Trophoblast cell (in vitro differentiated cells and primary cell): Measurements from ENCODE around the gene AGER.

ENCODE experiments used
- DNase-seq, 2 donors: peaks; one replicate each; pipeline ENCODE4 v3.0.0-alpha.2; 2016
- H2AFZ ChIP-seq: 2 replicates; pipeline ENCODE4 v1.6.1; 2013; ENCODE audit warnings: low read length, moderate library complexity, mild to moderate bottlenecking; ENCODE audit not compliant: insufficient read depth, poor library complexity
- H2AK5ac ChIP-seq: 2 replicates; pipeline ENCODE4 v1.6.1; 2013; ENCODE audit warnings: mild to moderate bottlenecking, low read length
- H2BK120ac ChIP-seq: 2 replicates; pipeline ENCODE4 v1.6.1; 2013; ENCODE audit warnings: low read length, mild to moderate bottlenecking, moderate library complexity; ENCODE audit not compliant: insufficient read depth, poor library complexity
- H2BK12ac ChIP-seq: 2 replicates; pipeline ENCODE4 v1.6.1; 2013; ENCODE audit warnings: mild to moderate bottlenecking, low read length, moderate library complexity
- H2BK5ac ChIP-seq: 2 replicates; pipeline ENCODE4 v1.6.1; 2013; ENCODE audit warnings: low read length, low read depth, moderate library complexity, mild to moderate bottlenecking; ENCODE audit not compliant: poor library complexity
- H3K14ac ChIP-seq: 2 replicates; pipeline ENCODE4 v1.6.1; 2013; ENCODE audit warnings: mild to moderate bottlenecking, low read length
- H3K18ac ChIP-seq: 2 replicates; pipeline ENCODE4 v1.6.1; 2013; ENCODE audit warnings: mild to moderate bottlenecking, low read length
- H3K23ac ChIP-seq: 2 replicates; pipeline ENCODE4 v1.6.1; 2013; ENCODE audit warnings: low read length
- H3K27ac ChIP-seq: 2 replicates; pipeline ENCODE4 v1.5.1; 2013; ENCODE audit warnings: low read depth, mild to moderate bottlenecking, inconsistent platforms, low read length, moderate library complexity
- H3K27me3 ChIP-seq: 2 replicates; pipeline ENCODE4 v1.6.1; 2013; ENCODE audit warnings: inconsistent platforms, mild to moderate bottlenecking, low read length, moderate library complexity; ENCODE audit not compliant: insufficient read depth
- H3K36me3 ChIP-seq, 2 experiments: 1 replicate in 1 of 2; 2 replicates in 1 of 2; pipeline ENCODE4 v1.6.1; 2013; ENCODE audit warnings: low read length in 2 of 2, mild to moderate bottlenecking in 2 of 2, moderate library complexity in 1 of 2; ENCODE audit not compliant: insufficient read depth in 2 of 2, control insufficient read depth in 1 of 2
- H3K4ac ChIP-seq: 2 replicates; pipeline ENCODE4 v1.6.1; 2013; ENCODE audit warnings: low read depth, mild to moderate bottlenecking, low read length, moderate library complexity
- H3K4me1 ChIP-seq, 2 experiments: 1 replicate in 1 of 2; 2 replicates in 1 of 2; pipeline ENCODE4 v1.6.1; 2013; ENCODE audit warnings: low read length in 2 of 2, mild to moderate bottlenecking in 2 of 2, moderate library complexity in 1 of 2; ENCODE audit not compliant: insufficient read depth in 2 of 2, control insufficient read depth in 1 of 2
- H3K4me2 ChIP-seq: 2 replicates; pipeline ENCODE4 v1.6.1; 2013; ENCODE audit warnings: inconsistent platforms, mild to moderate bottlenecking, low read length, moderate library complexity
- H3K4me3 ChIP-seq: 2 replicates; pipeline ENCODE4 v1.5.1; 2013; ENCODE audit warnings: mild to moderate bottlenecking, low read depth, low read length, inconsistent platforms
- H3K79me1 ChIP-seq: one replicate; pipeline ENCODE4 v1.6.1; 2013; ENCODE audit warnings: low read length
- H3K79me2 ChIP-seq: 2 replicates; pipeline ENCODE4 v1.6.1; 2013; ENCODE audit warnings: low read length, mild to moderate bottlenecking; ENCODE audit not compliant: control insufficient read depth, insufficient read depth, poor library complexity
- H3K9ac ChIP-seq: 2 replicates; pipeline ENCODE4 v1.6.1; 2013; ENCODE audit warnings: mild to moderate bottlenecking, low read length
- H3K9me3 ChIP-seq: 2 replicates; pipeline ENCODE4 v1.6.1; 2013; ENCODE audit warnings: low read depth, mild to moderate bottlenecking, control low read depth, inconsistent platforms, low read length; ENCODE audit not compliant: insufficient read depth
- H4K12ac ChIP-seq: 2 replicates; pipeline ENCODE4 v1.6.1; 2013; ENCODE audit warnings: low read depth, mild to moderate bottlenecking, low read length, moderate library complexity
- H4K8ac ChIP-seq: 2 replicates; pipeline ENCODE4 v1.6.1; 2013; ENCODE audit warnings: low read depth, mild to moderate bottlenecking, low read length, moderate library complexity
- H4K91ac ChIP-seq: one replicate; pipeline ENCODE4 v1.6.1; 2013; ENCODE audit warnings: low read depth, mild to moderate bottlenecking, low read length, moderate library complexity
- WGBS: extraction: QIAGEN DNeasy Blood & Tissue Kit; methylation state at CpG from one replicate; pipeline ENCODE4 v1.1.7; 2013; ENCODE audit warnings: missing lambda C conversion rate; ENCODE audit not compliant: insufficient read length, insufficient coverage; ENCODE audit errors: extremely low coverage; 5-methylcytosine and 5-hydroxymethylcytosine counted together

The AGER gene

GRCh38 chr6:32216285-32216684 lies 32.2 kb upstream of the AGER start:
- Histone ChIP-seq H3K4me3 (no peak overlapping the region), H2BK120ac (no peak overlapping the region), H3K18ac (no peak overlapping the region), H4K91ac (no peak overlapping the region), H3K9me3 (peaks cover 2% of the 10 kb centered on the region), H3K79me2 (no peaks in the 10 kb centered on the region), H3K79me1 (no peaks in the 10 kb centered on the region), H2BK12ac (no peak overlapping the region), H3K4ac (no peak overlapping the region), H3K4me2 (no peak overlapping the region), H3K23ac (no peak overlapping the region), H2AFZ (no peak overlapping the region), H4K12ac (no peak overlapping the region), H3K27ac (no peak overlapping the region), H3K14ac (no peak overlapping the region), H2BK5ac (no peak overlapping the region), H3K36me3 (no peaks in the 10 kb centered on the region), H4K8ac (no peak overlapping the region), H3K27me3 (no peaks in the 10 kb centered on the region), H3K9ac (no peak overlapping the region), H3K4me1 (no peaks in the 10 kb centered on the region), H2AK5ac (no peak overlapping the region)
- no peak for DNase-seq
- no CpG with 5 or more reads among the region's 10 CpGs for WGBS

DNA sequence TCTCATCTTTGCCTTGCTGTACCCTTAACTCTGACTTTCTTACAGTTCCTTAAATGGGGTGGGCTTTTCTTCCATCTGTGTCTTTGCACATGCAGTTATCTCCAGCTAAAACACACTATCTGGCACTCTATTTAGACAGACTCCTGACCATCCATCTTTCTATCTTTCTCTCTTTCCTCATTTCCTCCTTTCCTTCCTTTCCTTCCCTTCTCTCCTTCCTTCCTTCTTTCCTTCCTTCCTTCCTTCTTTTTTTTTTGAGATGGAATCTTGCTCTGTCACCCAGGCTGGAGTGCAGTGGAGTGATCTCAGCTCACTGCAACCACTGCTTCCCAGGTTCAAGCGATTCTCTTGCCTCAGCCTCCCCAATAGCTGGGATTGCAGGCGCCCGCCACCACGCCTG lies 31.6 kb upstream of the AGER start:
- Histone ChIP-seq H3K36me3 (no peaks in the 10 kb centered on the region), H3K14ac (no peak overlapping the region), H2AFZ (no peak overlapping the region), H2BK5ac (no peak overlapping the region), H3K9ac (no peak overlapping the region), H2BK120ac (no peak overlapping the region), H2AK5ac (no peak overlapping the region), H3K23ac (no peak overlapping the region), H3K4me3 (no peak overlapping the region), H4K8ac (no peak overlapping the region), H3K4me1 (no peaks in the 10 kb centered on the region), H3K9me3 (peaks cover 2% of the 10 kb centered on the region), H4K12ac (no peak overlapping the region), H2BK12ac (no peak overlapping the region), H3K4ac (no peak overlapping the region), H3K18ac (no peak overlapping the region), H3K4me2 (no peak overlapping the region), H3K27me3 (no peaks in the 10 kb centered on the region), H4K91ac (no peak overlapping the region), H3K79me1 (no peaks in the 10 kb centered on the region), H3K79me2 (no peaks in the 10 kb centered on the region), H3K27ac (no peak overlapping the region)
- WGBS, result no CpG with 5 or more reads among the region's 4 CpGs
- no peak for DNase-seq

- Histone ChIP-seq H3K4me3 (no peak overlapping the region), H2AK5ac (no peak overlapping the region), H3K36me3 (no peaks in the 10 kb centered on the region), H3K4me1 (no peaks in the 10 kb centered on the region), H3K27ac (no peak overlapping the region), H3K23ac (no peak overlapping the region), H3K79me2 (no peaks in the 10 kb centered on the region), H2AFZ (no peak overlapping the region), H4K91ac (no peak overlapping the region), H2BK5ac (no peak overlapping the region), H3K27me3 (no peaks in the 10 kb centered on the region), H3K79me1 (no peaks in the 10 kb centered on the region), H2BK12ac (no peak overlapping the region), H3K4me2 (no peak overlapping the region), H3K4ac (no peak overlapping the region), H4K12ac (no peak overlapping the region), H3K9me3 (peaks cover 2% of the 10 kb centered on the region), H2BK120ac (no peak overlapping the region), H3K18ac (no peak overlapping the region), H3K14ac (no peak overlapping the region), H4K8ac (no peak overlapping the region), H3K9ac (no peak overlapping the region)
- WGBS, result no CpG with 5 or more reads among the region's 3 CpGs
- no peak for DNase-seq
These were observed 30.1 kb upstream of the AGER start for GRCh38 chr6:32214126-32214525.

GRCh38 chr6:32213649-32214048 lies 29.6 kb upstream of the AGER start:
- no peak overlapping the region for H4K12ac ChIP-seq
- no peak overlapping the region for H3K4me2 ChIP-seq
- no peak overlapping the region for H4K8ac ChIP-seq
- H3K23ac ChIP-seq, result no peak overlapping the region
- H3K27me3 ChIP-seq, result no peaks in the 10 kb centered on the region
- H3K4ac ChIP-seq, result no peak overlapping the region
- H3K18ac ChIP-seq, result no peak overlapping the region
- H2BK120ac ChIP-seq, result no peak overlapping the region
- H2AK5ac ChIP-seq, result no peak overlapping the region
- H4K91ac ChIP-seq, result no peak overlapping the region
- H3K36me3 ChIP-seq, result no peaks in the 10 kb centered on the region
- no peak for DNase-seq
- no peak overlapping the region for H2BK12ac ChIP-seq
- no peak overlapping the region for H2BK5ac ChIP-seq
- no peaks in the 10 kb centered on the region for H3K79me2 ChIP-seq
- no peak overlapping the region for H3K9ac ChIP-seq
- H3K27ac ChIP-seq, result no peak overlapping the region
- 100% methylated on average over 2 of the region's 6 CpGs for WGBS
- H3K79me1 ChIP-seq, result no peaks in the 10 kb centered on the region
- no peak overlapping the region for H2AFZ ChIP-seq
- peak overlapping the region; percentile 23 for H3K4me3 ChIP-seq
- no peaks in the 10 kb centered on the region for H3K4me1 ChIP-seq
- H3K9me3 ChIP-seq, result peaks cover 2% of the 10 kb centered on the region
- no peak overlapping the region for H3K14ac ChIP-seq
